ENCODE measurements around the gene STXBP6. TPM values are rescaled to one million over a fixed set of nuclear protein-coding genes. Genes with fewer than 3 reads are reported as not detected.

STXBP6 gene
- total RNA-seq, 4 donors from 2014 or later: 34.9 to 62.1 (median 45.5) TPM

- Histone ChIP-seq H3K27me3 (no peaks in the 10 kb centered on the region), H3K27ac (no peak overlapping the region), H3K4me3 (no peak overlapping the region), H3K9me3 (no peaks in the 10 kb centered on the region), H3K36me3 (no peaks in the 10 kb centered on the region), H3K4me1 (peaks cover 5% of the 10 kb centered on the region)
- no peak for DNase-seq (ENCODE audit: low spot score in 2 of 2)
- no peak for TF ChIP-seq CTCF (IDR thresholded peaks at IDR 0.05)
- no peak for TF ChIP-seq POLR2A (IDR thresholded peaks at IDR 0.05)
- TF ChIP-seq POLR2AphosphoS5 (IDR thresholded peaks at IDR 0.05): no peak
- TF ChIP-seq EP300 (IDR thresholded peaks at IDR 0.05): no peak
- 92% methylated on average over 1 of the region's 1 CpG for WGBS
Measured at GRCh38 chr14:25015761-25016160, 34.2 kb downstream of the STXBP6 start.

- TF ChIP-seq POLR2A (IDR thresholded peaks at IDR 0.05) (no peak), POLR2AphosphoS5 (IDR thresholded peaks at IDR 0.05) (no peak), CTCF (IDR thresholded peaks at IDR 0.05) (no peak), EP300 (IDR thresholded peaks at IDR 0.05) (no peak)
- WGBS: 71% methylated on average over 4 of the region's 4 CpGs
- Histone ChIP-seq H3K27me3 (no peaks in the 10 kb centered on the region), H3K4me1 (peaks cover 16% of the 10 kb centered on the region), H3K36me3 (no peaks in the 10 kb centered on the region), H3K4me3 (no peak overlapping the region), H3K9me3 (no peaks in the 10 kb centered on the region), H3K27ac (no peak overlapping the region)
- DNase-seq (ENCODE audit: low spot score in 2 of 2): no peak
Measured at GRCh38 chr14:25014440-25014839, 35.5 kb downstream of the STXBP6 start.

- H3K4me3 ChIP-seq: no peak overlapping the region
- DNase-seq (ENCODE audit: low spot score in 2 of 2): no peak
- H3K27ac ChIP-seq: no peak overlapping the region
- H3K9me3 ChIP-seq: no peaks in the 10 kb centered on the region
- no peaks in the 10 kb centered on the region for H3K27me3 ChIP-seq
- WGBS: 52% methylated on average over 1 of the region's 1 CpG
- H3K36me3 ChIP-seq: no peaks in the 10 kb centered on the region
- peaks cover 25% of the 10 kb centered on the region for H3K4me1 ChIP-seq
- TF ChIP-seq CTCF (IDR thresholded peaks at IDR 0.05): no peak
- no peak for TF ChIP-seq POLR2A (IDR thresholded peaks at IDR 0.05)
- TF ChIP-seq EP300 (IDR thresholded peaks at IDR 0.05): no peak
- no peak for TF ChIP-seq POLR2AphosphoS5 (IDR thresholded peaks at IDR 0.05)
Measured at GRCh38 chr14:25011095-25011494, 38.9 kb downstream of the STXBP6 start.

GRCh38 chr14:25010471-25010870 lies 39.5 kb downstream of the STXBP6 start:
- no peaks in the 10 kb centered on the region for H3K9me3 ChIP-seq
- H3K36me3 ChIP-seq: no peaks in the 10 kb centered on the region
- no peaks in the 10 kb centered on the region for H3K27me3 ChIP-seq
- H3K4me1 ChIP-seq: peaks cover 25% of the 10 kb centered on the region
- 73% methylated on average over 3 of the region's 3 CpGs for WGBS
- TF ChIP-seq EP300 (IDR thresholded peaks at IDR 0.05) (no peak), POLR2A (IDR thresholded peaks at IDR 0.05) (no peak), CTCF (IDR thresholded peaks at IDR 0.05) (no peak), POLR2AphosphoS5 (IDR thresholded peaks at IDR 0.05) (no peak)
- no peak for DNase-seq (ENCODE audit: low spot score in 2 of 2)
- no peak overlapping the region for H3K27ac ChIP-seq
- no peak overlapping the region for H3K4me3 ChIP-seq

- Histone ChIP-seq H3K36me3 (no peaks in the 10 kb centered on the region), H3K27ac (no peak overlapping the region), H3K27me3 (no peaks in the 10 kb centered on the region), H3K4me3 (no peak overlapping the region), H3K9me3 (no peaks in the 10 kb centered on the region), H3K4me1 (peaks cover 25% of the 10 kb centered on the region)
- TF ChIP-seq CTCF (IDR thresholded peaks at IDR 0.05): no peak
- no peak for TF ChIP-seq POLR2A (IDR thresholded peaks at IDR 0.05)
- TF ChIP-seq POLR2AphosphoS5 (IDR thresholded peaks at IDR 0.05): no peak
- TF ChIP-seq EP300 (IDR thresholded peaks at IDR 0.05): no peak
- DNase-seq (ENCODE audit: low spot score in 2 of 2): no peak
- 42% methylated on average over 3 of the region's 3 CpGs for WGBS
Measured at GRCh38 chr14:25009891-25010290, 40.1 kb downstream of the STXBP6 start.

All from suprapubic skin (tissue), 4 donors.